Nephron (organoid): ENCODE data around the gene TTC34.

Experiments
- H3K27ac Mint-ChIP-seq, 3 experiments: 2 replicates each; pipeline ENCODE4 v1.8.0; 2020; ENCODE audit warnings: mixed read lengths in 3 of 3, mild to moderate bottlenecking in 2 of 3, moderate library complexity in 1 of 3
- H3K27me3 Mint-ChIP-seq: 2 replicates; pipeline ENCODE4 v1.8.0; 2021; ENCODE audit warnings: low read depth, mild to moderate bottlenecking, moderate library complexity, mixed read lengths
- H3K36me3 Mint-ChIP-seq: 2 replicates; pipeline ENCODE4 v1.8.0; 2020; ENCODE audit warnings: low read depth, mixed read lengths
- H3K4me1 Mint-ChIP-seq: 2 replicates; pipeline ENCODE4 v1.8.0; 2020; ENCODE audit warnings: mixed read lengths
- H3K4me3 Mint-ChIP-seq, 3 experiments: 2 replicates each; pipeline ENCODE4 v1.8.0; 2020; ENCODE audit warnings: mild to moderate bottlenecking in 3 of 3, mixed read lengths in 3 of 3, moderate library complexity in 2 of 3
- H3K9me3 Mint-ChIP-seq: 2 replicates; pipeline ENCODE4 v1.8.0; 2020; ENCODE audit warnings: mixed read lengths
- TF ChIP-seq, protein P1 (sequence below), 3 experiments: fragments of 200-600 bp; sonication (generic); IDR thresholded peaks; one replicate each; pipeline ENCODE4 v1.5.0; 2021; ENCODE audit warnings: antibody characterized with exemption in 3 of 3; ENCODE audit not compliant: unreplicated experiment in 3 of 3

Gene TTC34

DNA sequence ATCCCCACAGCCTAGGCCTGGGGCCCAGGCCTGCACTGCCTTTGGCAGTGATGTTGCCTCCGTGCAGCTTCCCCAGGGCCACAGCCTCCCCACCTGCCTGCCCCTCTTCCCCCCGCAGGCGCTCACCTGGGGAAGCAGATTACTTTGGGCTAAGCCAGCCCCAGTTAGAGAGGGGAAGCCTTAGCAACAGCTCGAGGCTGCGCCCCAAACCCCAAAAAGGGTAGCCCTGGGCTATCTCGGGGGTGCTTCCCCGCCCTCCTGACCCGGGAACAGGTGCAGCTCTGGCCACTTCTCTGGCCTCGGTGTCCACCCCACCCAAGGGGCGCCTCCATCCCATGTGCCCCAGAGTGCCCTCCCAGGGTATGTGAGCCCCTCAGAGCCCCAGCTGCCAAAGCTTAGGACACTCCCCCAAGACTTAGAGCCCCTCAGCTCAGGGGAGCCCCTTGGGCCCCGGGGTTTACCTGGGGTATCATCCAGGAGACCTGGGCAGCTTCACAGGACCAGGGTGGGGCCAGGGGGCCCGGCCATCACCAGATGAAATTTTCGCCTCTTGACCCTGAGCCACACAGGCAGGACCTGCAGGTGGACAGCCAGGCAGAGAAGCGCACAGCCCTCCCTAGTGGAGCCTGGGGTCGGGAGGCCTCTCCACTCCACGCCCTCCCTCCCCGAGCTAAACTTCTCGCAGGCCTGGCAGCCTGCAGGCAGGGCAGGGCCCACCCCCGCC is 3.3 kb upstream of the TTC34 start:
- TF ChIP-seq, protein P1, sequence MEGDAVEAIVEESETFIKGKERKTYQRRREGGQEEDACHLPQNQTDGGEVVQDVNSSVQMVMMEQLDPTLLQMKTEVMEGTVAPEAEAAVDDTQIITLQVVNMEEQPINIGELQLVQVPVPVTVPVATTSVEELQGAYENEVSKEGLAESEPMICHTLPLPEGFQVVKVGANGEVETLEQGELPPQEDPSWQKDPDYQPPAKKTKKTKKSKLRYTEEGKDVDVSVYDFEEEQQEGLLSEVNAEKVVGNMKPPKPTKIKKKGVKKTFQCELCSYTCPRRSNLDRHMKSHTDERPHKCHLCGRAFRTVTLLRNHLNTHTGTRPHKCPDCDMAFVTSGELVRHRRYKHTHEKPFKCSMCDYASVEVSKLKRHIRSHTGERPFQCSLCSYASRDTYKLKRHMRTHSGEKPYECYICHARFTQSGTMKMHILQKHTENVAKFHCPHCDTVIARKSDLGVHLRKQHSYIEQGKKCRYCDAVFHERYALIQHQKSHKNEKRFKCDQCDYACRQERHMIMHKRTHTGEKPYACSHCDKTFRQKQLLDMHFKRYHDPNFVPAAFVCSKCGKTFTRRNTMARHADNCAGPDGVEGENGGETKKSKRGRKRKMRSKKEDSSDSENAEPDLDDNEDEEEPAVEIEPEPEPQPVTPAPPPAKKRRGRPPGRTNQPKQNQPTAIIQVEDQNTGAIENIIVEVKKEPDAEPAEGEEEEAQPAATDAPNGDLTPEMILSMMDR (IDR thresholded peaks at IDR 0.05; ENCODE audit: unreplicated experiment in 3 of 3): no peak
- Mint-ChIP-seq H3K9me3 (peaks cover 5% of the 10 kb centered on the region), H3K27ac (no peak overlapping the region), H3K4me3 (no peak overlapping the region), H3K27me3 (no peaks in the 10 kb centered on the region), H3K36me3 (no peaks in the 10 kb centered on the region), H3K4me1 (no peaks in the 10 kb centered on the region)

DNA sequence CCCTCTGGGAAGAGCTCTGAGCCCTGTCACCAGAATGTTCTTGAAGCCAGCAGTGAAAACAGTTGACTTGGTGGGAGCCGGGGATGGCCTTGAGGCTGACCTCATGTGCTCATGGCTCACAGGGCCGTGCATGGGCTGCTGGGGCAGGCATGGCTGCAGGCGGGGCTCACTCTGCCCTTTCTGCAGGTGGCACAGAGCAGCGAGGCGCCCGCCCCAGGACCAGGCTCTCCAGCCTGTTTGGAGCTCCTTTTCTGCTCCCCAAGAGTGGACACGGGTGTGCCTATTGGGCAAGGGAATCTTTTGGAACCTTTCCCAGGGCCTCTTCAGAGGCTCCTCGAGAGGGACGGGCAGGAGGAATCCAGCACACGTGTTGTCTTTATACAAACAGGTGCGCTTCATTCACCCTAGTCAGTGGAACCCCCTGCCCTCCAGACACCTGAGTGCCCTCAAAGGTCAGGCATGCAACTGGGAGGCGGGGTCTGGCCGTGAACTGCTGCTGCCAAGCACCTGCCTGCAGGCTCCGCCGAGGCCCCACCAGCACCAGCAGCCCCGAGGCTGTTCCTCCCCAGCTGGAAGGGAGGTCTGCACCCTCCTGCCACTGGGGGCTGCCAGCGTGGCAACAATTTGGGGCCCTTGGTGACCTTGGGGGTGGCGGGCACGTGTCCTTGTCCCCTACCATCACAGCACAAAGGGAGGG is 2.6 kb upstream of the TTC34 start:
- H3K36me3 Mint-ChIP-seq: no peaks in the 10 kb centered on the region
- peaks cover 5% of the 10 kb centered on the region for H3K9me3 Mint-ChIP-seq
- no peak overlapping the region for H3K4me3 Mint-ChIP-seq
- H3K27ac Mint-ChIP-seq: no peak overlapping the region
- TF ChIP-seq, protein P1 (IDR thresholded peaks at IDR 0.05; ENCODE audit: unreplicated experiment in 3 of 3): no peak
- H3K27me3 Mint-ChIP-seq: no peaks in the 10 kb centered on the region
- no peaks in the 10 kb centered on the region for H3K4me1 Mint-ChIP-seq

DNA sequence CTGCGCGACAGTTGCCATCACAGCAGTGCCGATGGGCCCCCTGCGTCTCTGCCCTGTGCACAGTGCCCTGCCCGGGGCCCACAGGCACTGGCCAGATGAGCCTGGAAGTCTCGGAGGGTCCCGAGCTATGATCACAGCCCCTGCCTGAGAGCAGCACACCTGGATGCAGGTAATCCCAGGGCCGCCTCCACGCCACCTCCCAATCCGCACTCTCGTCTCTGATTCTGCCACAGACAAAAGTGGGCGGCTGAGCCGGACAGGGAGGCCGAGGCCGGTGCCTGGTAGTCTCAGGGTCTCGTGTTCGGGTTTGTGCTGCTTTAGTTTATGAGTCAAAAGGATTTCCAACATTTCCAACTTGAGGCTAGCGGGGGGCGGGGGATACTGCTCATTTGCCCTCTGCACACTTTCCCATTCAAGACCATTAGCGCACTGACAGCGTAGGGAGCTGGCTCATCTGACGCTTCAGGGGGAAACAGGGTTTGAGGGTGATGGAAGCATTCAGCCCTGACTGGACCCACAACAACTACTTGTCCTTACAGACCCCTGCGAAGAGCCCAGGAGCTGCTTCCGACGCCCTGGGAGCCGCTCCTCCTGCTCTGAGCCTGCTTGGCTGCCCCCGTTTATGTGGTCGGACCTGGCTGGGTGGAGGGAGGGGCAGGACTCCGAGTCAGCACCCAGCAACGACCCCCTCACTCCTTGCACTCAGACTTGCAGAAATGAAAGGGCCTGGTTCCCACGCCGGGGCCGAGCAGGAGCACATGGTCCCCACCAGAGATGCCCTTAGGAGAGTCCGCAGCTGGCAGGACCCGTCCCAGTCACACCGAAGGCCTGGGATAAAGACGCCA is 1.8 kb upstream of the TTC34 start:
- Mint-ChIP-seq H3K36me3 (no peaks in the 10 kb centered on the region), H3K27me3 (no peaks in the 10 kb centered on the region), H3K9me3 (peaks cover 5% of the 10 kb centered on the region), H3K4me1 (no peaks in the 10 kb centered on the region), H3K4me3 (no peak overlapping the region), H3K27ac (no peak overlapping the region)
- TF ChIP-seq, protein P1 (IDR thresholded peaks at IDR 0.05; ENCODE audit: unreplicated experiment in 3 of 3): no peak

DNA sequence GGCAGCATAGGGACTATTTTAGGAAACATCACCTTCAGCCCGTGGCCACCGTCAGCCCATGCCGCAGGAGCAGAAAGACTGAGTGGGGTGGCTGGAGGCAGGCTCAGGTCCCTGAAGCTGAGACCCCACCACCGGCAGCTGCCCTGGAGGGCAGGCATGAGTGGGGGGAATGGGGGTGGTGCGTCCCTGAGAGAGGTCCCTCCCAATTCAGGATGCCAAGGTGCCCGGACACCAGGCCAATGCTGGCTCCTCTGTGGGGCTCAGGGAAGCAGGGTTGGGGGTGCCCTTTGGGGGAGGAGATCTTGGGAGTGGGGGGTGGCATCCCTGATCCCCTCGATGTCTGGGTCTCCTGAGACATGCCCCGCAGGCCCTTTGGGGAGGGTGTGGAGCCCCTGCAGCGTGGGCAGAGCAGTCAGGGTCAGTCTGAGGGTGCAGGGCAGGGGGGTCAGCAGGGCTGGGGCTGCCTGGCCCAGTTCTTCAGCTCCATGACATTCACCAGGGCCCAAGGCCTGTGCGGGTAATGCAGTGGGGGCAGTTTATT is 998 bp upstream of the TTC34 start:
- Mint-ChIP-seq H3K27ac (no peak overlapping the region), H3K27me3 (no peaks in the 10 kb centered on the region), H3K36me3 (no peaks in the 10 kb centered on the region), H3K9me3 (peaks cover 9% of the 10 kb centered on the region), H3K4me1 (no peaks in the 10 kb centered on the region), H3K4me3 (no peak overlapping the region)
- TF ChIP-seq, protein P1 (IDR thresholded peaks at IDR 0.05; ENCODE audit: unreplicated experiment in 3 of 3): no peak

DNA sequence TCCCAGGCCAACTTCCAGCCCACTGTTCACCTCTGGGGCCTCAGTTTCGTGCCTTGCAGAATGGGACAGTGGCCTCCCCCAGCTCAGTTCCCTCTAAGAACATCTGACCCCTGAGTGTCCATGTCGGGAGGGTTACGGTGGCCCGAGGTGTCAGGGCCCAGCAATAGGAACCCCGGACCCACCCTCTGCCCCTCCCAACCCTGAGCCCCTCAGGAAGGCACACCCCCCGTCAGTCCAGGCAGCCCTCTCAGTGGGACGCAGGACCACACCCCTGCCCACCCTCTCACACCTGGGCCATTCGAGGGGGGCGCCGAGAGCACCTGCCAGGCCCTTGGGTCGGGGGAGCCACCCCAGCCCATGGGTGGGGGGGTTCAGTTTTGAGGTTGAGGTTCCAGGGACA is 447 bp downstream of the TTC34 start:
- Mint-ChIP-seq H3K9me3 (peaks cover 11% of the 10 kb centered on the region), H3K4me3 (no peak overlapping the region), H3K36me3 (no peaks in the 10 kb centered on the region), H3K27me3 (peaks cover 5% of the 10 kb centered on the region), H3K27ac (no peak overlapping the region), H3K4me1 (no peaks in the 10 kb centered on the region)
- TF ChIP-seq, protein P1 (IDR thresholded peaks at IDR 0.05; ENCODE audit: unreplicated experiment in 3 of 3): no peak
